Measurements from ENCODE around the gene SRSF7. TPM values are rescaled to one million over a fixed set of nuclear protein-coding genes. Genes with fewer than 3 reads are reported as not detected.

Gene SRSF7
- total and polyA plus RNA-seq, 2 donors (not counting 3 experiments of a cell fraction or from before 2014, with no cell fraction given), result 165 to 202 TPM

GRCh38 chr2:38712413-38712812 is 38.7 kb downstream of the SRSF7 start:
- no TSS peak for BruUV-seq (replicated peaks)
- dilution Hi-C loops (cut with MboI; ENCODE audit: extremely low pct_ligation_motif_present, low sequenced_read_pairs) (no loop called here), intact Hi-C loops (cut with micrococcal nuclease) (no loop called here)
- Histone ChIP-seq H3K9me3 (replicated peaks; ENCODE audit: control insufficient read depth, insufficient read depth, low read length) (no peaks in the 10 kb centered on the region), H3K9ac (replicated peaks; ENCODE audit: extremely low read depth, insufficient read depth, low read length) (no peak overlapping the region), H4K20me1 (replicated peaks; ENCODE audit: control insufficient read depth, extremely low read depth, insufficient read depth, low read length) (no peaks in the 10 kb centered on the region), H3K79me2 (ENCODE audit: control insufficient read depth, insufficient read depth, low read length) (no peaks in the 10 kb centered on the region), H3K4me2 (ENCODE audit: insufficient read depth, low read length) (no peak overlapping the region), H3K4me1 (ENCODE audit: control insufficient read depth, extremely low read depth, insufficient read depth, low read length) (no peaks in the 10 kb centered on the region), H3K36me3 (ENCODE audit: control insufficient read depth in 2 of 2, extremely low read depth in 1 of 2, insufficient read depth in 2 of 2, low read length in 2 of 2) (no peaks in the 10 kb centered on the region), H3K9me1 (replicated peaks; ENCODE audit: control insufficient read depth, extremely low read depth, insufficient read depth, low read length) (no peaks in the 10 kb centered on the region), H3K4me3 (replicated peaks in 1 of 3; ENCODE audit: insufficient read depth in 1 of 3, low read depth in 1 of 3, low read length in 3 of 3) (no peak overlapping the region), H2AFZ (ENCODE audit: low read depth, low read length) (no peak overlapping the region), H3K27ac (ENCODE audit: insufficient read depth, low read depth, low read length) (no peak overlapping the region), H3K27me3 (ENCODE audit: control insufficient read depth in 2 of 2, insufficient read depth in 2 of 2, low read length in 2 of 2) (no peaks in the 10 kb centered on the region)
- no peak for TF ChIP-seq EZH2 (IDR thresholded peaks at IDR 0.05; ENCODE audit: borderline replicate concordance, low read depth, low read length, severe bottlenecking)
- no peak for TF ChIP-seq CTCF (IDR thresholded peaks at IDR 0.05; ENCODE audit: extremely low read depth in 1 of 2, insufficient read depth in 1 of 2, low read depth in 1 of 2, low read length in 2 of 2)
- no peak for TF ChIP-seq GATA2 (IDR thresholded peaks at IDR 0.05; ENCODE audit: insufficient read depth, insufficient read length, low read depth, low read length)
- no peak for TF ChIP-seq POLR2AphosphoS5 (IDR thresholded peaks at IDR 0.05; ENCODE audit: insufficient read depth, low read depth, low read length)
- TF ChIP-seq MAX (IDR thresholded peaks at IDR 0.05; ENCODE audit: insufficient read depth, insufficient read length), result no peak
- TF ChIP-seq FOS (IDR thresholded peaks at IDR 0.05; ENCODE audit: borderline replicate concordance, insufficient read depth, low read length), result no peak
- TF ChIP-seq MYC (IDR thresholded peaks at IDR 0.05; ENCODE audit: low read depth, low read length), result no peak
- no peak for TF ChIP-seq JUN (IDR thresholded peaks at IDR 0.05; ENCODE audit: borderline replicate concordance, insufficient read depth, insufficient read length, low read depth)
- TF ChIP-seq POLR2A (IDR thresholded peaks at IDR 0.05; ENCODE audit: low read depth, low read length), result no peak
- no peak for DNase-seq (ENCODE audit: low read depth, low spot score)
- ChIA-PET POLR2A (no interaction called here), CTCF (no interaction called here)
- FAIRE-seq, result no peak

Measured in endothelial cell of umbilical vein (primary cell).